ENCODE measurements around the gene XPNPEP3.

GRCh38 chr22:40826984-40827741 lies 29.8 kb upstream of the XPNPEP3 start:
- TF ChIP-seq, protein P1, sequence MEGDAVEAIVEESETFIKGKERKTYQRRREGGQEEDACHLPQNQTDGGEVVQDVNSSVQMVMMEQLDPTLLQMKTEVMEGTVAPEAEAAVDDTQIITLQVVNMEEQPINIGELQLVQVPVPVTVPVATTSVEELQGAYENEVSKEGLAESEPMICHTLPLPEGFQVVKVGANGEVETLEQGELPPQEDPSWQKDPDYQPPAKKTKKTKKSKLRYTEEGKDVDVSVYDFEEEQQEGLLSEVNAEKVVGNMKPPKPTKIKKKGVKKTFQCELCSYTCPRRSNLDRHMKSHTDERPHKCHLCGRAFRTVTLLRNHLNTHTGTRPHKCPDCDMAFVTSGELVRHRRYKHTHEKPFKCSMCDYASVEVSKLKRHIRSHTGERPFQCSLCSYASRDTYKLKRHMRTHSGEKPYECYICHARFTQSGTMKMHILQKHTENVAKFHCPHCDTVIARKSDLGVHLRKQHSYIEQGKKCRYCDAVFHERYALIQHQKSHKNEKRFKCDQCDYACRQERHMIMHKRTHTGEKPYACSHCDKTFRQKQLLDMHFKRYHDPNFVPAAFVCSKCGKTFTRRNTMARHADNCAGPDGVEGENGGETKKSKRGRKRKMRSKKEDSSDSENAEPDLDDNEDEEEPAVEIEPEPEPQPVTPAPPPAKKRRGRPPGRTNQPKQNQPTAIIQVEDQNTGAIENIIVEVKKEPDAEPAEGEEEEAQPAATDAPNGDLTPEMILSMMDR (IDR thresholded peaks at IDR 0.05; ENCODE audit: low read length), result no peak
- no peak for TF ChIP-seq EZH2 (IDR thresholded peaks at IDR 0.05; ENCODE audit: borderline replicate concordance, low read length)
